Stimulated activated CD8-positive, alpha-beta memory T cell treated with anti-CD3 and anti-CD28 coated beads, Interleukin-7, amount 100 ng/mL, for 1 hour (primary cell): Measurements from ENCODE around the gene PRRC1.
"Not testable (repeated sequence)": the region's sequence is repeated elsewhere in the genome, so short reads cannot be mapped to it uniquely, and the experiment has no call there.

Experiments
- DNase-seq, 2 donors: peaks; one replicate each; pipeline ENCODE4 v3.0.0-alpha.2; 2020; ENCODE audit warnings: low read depth in 2 of 2

Gene PRRC1

DNA sequence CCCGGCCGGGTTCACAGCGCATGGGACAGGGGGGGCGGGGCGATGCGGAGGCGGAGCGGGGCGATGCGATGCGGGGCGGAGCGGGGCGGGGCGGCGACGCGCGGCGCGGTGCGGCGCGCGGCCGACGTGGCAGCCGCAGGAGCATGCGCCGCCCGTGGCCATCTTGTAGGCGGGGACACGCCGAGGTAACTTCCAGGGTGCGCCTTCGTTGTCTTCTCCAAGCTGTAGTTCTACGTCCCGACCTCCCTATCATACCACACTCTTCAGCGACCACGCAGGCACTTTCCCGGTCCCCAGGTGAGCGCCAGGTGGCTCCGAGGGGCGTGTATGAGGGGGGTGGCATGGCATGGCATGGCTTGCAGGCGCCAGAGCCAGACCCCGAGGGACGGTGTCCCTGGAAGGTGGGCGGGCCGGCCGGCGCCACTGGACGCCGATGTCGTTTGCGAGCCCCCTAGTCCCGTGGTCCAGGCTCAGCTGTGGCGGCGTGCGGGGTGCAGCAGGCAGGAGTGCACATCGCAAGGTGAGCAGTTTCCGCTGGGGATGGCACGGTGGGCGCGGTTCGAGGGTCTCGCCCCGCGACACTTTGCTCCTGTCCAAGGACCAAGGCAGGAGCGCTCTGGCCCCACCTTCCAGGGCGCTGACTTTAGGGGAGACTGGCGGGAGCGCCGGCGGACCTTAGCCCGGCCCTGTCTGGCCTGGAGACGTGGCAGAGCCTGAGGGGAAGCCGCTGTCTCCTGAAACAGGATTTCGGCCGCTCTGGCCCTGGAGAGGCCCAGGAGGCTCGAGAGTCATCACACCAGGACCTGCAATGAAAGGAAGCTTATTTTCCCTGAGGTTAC lies at the start of gene PRRC1:
PRRC1 (plus strand) TSS at position 161 of the 839 bp plus-strand sequence. CDS start 5,840 bp downstream, outside the sequence.
- DNase-seq: peak; percentile 52 to 56

DNA sequence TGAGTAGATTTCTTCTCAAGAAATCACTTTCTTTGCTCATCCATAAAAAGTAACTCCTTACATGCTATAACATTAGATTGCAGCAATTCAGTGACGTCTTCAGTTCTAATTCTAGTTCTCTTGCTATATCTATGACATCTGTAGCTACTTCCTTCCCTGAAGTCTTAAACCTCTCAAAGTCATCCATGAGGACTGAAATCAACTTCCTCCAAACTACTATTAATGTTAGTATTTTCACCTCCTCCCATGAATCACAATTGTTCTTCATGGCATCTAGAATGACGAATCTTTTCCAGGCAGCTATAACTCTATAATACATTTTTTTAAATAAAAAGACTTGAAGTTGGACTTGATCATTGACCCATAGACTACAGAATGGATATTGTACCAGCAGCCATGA lies 46.2 kb upstream of the PRRC1 start:
- no peak for DNase-seq

DNA sequence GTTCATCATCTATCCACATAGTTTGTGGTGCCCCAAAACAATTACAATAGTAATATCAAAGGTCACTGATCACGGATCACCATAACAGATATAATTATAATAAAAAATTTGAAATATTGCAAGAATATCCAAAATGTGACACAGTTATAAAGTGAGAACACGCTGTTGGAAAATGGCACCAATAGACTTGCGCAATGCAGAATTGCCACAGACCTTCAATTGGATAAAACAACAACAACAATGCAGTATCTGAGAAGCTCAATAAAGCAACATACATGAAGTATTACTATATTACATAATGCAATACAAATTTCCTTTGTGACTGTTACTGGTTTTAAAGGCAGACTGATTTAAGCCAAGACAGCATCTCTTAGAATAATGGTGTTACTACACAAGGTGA lies 44.7 kb upstream of the PRRC1 start:
- DNase-seq: no peak

DNA sequence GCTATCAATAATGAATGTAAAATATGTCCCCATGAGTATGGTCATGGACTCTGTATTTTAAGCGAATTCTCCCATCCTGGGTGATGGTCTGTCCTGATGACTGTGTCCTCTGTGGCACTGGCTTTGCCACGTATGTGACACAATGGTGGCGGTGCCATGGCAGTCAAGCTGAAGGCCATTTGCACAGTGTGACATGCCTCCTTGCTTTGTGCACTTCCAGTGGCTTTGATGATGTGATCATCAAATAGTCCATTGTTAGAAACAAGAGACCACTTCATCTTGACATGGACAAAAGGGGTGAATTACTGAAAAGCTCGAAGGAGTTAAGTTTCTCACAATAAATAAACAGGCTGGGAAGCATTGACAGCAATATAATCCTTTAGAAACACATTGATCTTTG lies 31.0 kb upstream of the PRRC1 start:
- no peak for DNase-seq

DNA sequence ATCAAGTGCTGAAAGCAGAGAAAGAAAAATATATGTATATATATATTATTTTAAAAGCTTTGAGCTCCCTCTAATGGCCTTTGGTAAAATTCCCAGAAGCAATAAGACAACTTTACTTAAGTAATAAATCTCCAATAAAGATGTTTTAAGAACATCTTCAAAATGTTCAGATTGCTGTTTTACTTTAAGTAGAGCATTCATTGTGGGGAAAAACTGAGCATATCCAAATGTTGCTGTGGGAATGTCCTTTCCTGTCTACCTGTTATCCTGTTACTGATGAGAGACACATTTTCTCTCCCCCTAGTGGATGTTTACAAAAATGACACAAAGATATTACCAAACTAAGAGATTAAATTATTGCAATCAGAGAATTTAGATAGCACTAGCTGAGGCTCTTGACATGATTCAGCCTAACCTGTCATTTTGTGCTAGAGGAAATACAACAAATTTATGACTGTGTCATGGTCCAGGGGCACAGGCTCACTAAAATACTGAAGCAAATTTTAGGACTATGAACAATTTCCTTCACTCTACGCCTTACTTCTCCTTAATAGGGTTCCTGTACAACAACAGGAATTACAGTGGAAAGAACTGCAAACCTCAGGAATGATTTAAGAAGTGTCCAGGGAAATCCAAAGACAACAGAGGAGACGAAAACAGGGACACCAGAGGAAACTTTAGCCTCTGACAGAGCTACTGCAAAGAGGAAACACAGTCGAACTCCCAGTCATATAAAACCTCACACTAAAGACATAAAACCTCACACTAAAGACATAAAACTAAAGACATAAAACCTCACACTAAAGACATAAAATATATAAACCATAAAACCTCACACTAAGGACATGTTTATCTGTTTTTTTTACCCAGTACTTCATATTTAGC lies 24.3 kb upstream of the PRRC1 start:
- no peak for DNase-seq

DNA sequence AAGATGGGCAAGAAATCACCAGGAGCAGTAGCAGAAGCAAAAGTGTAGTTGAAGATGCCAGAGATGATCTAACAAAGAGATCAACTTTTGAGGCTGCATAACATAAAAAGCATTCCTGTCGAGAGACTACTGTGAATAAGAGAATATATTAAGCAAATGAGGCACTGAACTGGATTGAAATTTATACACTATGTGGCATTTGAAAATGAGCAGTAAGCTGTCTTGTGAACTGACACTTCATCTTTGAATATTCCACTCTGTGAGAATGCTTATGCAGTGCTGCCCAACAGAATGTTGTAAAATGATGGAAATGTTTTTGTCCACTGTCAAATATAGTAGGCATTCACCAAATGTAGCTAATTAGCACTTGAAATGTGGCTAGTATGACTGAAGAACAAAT lies 18.9 kb upstream of the PRRC1 start:
- DNase-seq: no peak

DNA sequence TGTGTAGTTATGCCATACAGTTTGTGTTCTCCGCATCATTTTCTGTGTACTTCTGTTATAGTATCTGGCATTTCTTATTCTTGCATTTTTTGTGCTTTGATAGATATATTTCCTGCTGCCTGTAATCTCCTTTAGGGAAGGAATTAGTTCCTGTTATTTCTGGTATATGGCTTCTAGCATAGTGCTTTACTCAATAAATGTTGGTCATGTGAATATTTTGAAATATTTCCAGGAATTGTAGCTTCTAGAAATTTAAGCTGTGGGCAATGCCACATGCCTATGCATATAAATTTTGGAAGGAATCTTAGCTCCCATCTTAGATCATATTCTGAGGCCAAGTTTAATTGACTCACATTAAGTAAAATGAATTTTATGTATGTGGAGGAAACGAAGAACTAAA lies 11.5 kb upstream of the PRRC1 start:
- no peak for DNase-seq

DNA sequence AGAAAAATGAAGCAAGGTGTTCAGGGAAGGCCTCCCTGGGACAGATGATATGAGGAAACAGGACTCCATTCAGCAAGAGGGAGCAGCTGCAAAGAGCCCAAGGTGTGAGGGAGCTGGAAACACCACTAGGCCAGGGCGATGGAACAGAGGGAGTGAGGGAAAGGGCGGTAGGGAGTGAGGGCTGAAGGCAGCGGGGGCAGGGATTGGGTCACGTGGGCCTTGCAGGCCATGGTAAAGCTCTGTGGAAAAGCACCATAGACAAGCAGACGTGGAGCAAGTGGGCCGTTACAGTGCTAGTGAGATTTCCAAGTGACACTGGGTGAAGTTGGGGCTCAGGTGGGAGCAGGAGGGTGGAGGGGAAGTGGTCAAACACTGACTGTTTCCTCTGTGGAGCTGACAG lies 10.8 kb upstream of the PRRC1 start:
- no peak for DNase-seq

DNA sequence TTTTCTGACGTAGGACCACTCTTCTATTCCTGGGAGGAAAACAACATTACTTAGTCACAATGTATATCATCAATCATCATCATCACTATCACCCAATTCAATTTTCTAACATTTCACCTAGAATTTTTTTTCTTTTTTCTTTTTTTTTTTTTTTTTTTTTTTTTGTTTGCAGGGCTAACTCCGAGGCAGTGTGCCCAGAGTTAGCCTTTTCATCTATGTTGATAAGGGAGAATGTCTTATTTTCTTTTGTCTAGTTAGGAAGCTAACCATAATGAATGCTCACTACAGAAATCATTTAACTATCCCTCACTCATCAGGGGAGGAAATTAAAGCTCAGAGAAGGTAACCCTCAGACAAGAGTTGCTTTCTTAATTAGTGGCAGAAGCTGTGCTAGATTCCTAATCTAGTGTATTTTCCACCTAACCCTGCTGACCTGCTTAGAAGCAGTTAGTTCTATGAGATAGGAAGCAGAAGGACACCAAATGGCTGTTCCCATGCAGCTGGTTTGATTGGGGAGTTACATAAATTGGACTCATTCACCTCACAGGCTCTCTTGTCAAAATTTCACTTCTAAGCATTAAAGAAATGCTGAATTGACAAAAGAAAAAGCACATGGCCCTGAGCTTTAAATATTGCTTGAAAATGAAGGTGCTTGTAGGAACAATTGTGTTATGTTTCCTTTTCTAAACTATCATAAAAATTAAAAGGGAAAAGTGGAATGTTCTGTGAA lies 8.6 kb upstream of the PRRC1 start:
- no peak for DNase-seq

DNA sequence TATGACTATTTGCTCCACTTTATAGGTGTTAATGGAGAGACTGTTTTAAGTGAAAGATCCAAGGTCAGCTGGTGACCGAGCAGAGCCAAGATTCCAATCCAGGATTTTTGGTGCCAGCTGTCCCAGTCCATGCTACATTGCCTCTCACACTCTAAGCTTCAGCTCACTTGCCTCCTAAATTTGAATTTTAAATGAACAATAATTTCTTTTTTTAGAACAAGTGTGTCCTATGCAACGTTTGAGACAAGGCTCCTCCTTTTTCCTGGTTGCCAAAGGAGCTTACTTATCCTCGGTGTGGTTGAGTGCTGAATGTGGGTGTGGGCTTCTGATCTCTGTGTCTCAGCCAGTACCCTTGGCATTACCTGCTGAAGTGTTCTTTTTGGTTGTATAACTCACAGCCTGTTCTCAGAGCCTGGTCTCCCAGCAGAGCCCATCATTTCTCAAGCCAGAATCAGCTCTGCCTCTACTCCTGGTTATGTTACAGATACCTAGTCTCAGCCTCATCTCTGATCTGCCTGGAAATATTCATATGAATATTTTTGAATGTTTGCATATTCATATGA lies 4.0 kb upstream of the PRRC1 start:
- DNase-seq: no peak

DNA sequence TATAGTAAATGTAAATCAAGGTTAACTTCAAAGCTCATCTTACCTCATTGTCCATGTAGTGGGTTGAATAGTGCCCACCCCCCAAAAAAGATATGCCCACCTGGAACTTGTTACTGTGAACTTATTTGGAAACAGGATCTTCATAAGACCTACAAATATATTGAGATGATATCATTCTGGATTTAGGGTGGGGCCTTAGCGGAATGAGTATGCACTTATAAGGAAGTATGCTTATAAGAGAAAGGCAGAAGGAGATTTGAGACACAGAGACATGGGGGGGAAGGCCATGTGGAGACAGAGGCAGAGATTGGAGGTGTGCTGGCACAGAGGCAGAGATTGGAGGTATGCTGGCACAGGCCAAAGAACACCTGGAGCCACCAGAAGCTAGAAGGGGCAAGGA lies 2.6 kb upstream of the PRRC1 start:
- DNase-seq: no peak

DNA sequence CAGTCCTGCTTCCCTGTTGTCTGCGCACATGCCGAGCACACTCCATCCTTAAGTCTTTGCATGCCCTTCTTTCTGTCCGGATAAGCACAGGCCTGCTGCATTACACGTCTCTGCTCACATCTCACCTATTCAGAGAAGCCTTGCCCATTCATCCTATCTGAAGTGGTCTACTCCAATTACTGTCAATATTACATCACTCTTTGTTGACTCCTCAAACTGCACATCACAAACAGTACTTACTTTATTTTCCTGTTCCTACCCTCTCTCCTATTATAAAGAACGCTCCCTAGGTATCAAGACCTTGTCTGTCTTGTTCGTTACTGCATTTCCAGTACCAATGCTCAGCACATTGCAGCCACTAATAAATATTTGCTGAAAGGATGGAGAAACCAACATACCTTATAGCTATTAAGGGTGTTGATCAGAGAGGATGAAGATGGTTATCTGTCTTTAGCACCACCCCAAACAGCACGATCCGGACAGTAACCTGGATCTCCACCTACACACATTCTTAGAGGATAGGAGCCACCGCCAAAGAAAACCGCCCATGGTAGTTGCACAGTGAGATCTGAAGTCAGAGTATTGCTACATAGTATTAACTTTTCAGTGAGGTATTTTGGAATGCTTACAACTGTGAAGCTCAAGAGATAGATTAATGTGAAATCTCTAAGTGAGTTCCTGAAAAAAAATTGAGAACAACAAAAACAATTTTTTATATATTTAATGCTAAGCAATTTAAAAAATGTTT lies 1.6 kb upstream of the PRRC1 start:
- DNase-seq: no peak

DNA sequence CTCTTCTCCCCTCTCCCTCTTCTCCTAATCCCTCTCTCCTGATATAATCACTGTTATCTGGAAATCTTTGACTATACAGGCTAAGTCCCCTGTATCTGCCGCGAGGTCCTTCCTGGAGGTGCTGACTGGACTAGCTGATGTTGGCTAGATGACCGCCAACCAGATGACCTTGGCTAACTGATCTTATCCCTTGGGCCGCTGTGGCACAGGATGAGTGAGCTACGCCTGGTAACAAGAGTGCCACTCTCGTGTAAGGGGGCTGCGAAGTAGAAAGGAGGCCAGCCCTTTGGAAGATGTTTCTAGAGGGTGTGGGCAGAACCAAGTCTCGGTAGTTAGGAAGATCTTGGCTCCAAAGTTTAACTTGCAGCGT lies 345 bp upstream of the PRRC1 start:
- no peak for DNase-seq

DNA sequence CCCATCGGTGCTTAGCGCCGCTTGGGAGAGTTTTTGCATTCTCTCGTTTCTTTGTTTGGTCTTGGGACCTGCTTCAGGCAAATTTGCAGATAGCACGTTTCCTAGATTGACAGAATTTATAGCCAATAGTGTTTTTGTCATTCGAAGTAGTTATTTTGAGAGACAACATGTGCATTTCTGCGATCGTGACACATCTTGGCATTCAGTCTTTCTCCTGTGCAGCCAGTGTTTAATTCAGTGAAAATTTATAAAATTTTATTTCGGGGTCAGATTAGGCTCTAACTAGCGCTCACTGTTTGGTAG lies 830 bp downstream of the PRRC1 start:
- DNase-seq: no peak

DNA sequence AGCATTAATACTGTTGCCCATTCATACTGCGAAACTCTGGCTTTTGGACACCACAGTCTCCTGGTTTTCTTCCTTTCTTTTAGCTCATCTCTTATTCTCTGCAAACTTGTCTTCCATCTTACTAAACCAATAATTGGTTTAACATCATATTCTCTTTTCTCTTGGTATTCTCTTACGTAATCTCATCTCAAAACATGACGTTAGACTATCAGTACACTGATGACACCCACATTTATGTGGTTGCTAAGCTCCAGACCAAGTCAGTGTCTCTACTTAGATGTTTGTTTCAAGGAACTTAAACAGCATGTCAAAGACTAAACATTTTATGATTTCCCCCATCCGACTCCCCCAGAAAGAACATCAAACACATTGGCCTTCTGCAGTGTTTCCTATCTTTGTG lies 2.1 kb downstream of the PRRC1 start:
- DNase-seq: no peak

DNA sequence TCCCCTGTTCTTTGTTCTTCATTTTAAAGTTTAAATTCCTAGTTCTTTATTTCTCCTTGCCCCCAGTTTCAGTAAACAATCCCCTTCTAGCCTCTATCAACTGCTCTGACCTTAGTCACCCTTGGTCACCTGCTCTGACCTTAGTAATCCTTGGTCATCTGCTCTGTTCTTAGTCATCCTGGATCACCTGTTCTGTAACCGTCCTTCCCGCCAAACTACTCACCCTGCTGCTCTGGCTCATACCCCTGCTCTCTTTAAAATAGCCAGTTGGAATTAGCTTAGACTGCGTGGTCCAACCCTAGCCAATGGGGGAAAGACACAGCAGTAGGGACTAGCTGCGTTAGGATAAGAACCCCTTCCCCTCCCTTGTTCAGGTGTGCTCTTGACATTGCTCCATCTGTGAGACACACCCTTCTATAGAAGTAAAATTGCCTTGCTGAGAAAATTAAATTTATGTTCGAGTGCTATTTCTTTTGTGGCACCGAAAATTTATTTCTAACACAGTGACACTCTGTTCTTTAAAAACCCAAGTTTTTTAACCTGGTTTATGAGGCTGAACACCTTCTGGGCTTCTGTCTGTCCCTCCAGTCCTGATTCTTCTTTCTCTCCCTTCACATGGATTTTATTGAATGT lies 3.8 kb downstream of the PRRC1 start:
- DNase-seq: no peak

DNA sequence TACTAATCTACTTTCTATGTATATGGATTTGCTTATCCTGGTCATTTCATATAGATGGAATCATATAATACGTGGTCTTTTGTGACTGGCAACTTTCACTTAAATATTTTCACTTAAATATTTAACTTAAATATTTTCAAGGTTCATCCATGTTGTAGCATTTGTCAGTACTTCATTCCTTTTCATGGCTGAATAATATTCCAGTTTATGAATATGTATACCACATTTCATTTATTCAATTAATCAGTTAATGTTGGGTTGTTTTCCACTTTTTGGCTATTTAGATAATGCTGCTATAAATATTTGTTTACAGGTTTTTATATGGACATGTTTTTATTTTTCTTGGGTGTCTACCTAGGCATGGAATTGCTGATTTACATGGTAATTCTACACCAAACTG lies 7.7 kb downstream of the PRRC1 start:
- DNase-seq: no peak

DNA sequence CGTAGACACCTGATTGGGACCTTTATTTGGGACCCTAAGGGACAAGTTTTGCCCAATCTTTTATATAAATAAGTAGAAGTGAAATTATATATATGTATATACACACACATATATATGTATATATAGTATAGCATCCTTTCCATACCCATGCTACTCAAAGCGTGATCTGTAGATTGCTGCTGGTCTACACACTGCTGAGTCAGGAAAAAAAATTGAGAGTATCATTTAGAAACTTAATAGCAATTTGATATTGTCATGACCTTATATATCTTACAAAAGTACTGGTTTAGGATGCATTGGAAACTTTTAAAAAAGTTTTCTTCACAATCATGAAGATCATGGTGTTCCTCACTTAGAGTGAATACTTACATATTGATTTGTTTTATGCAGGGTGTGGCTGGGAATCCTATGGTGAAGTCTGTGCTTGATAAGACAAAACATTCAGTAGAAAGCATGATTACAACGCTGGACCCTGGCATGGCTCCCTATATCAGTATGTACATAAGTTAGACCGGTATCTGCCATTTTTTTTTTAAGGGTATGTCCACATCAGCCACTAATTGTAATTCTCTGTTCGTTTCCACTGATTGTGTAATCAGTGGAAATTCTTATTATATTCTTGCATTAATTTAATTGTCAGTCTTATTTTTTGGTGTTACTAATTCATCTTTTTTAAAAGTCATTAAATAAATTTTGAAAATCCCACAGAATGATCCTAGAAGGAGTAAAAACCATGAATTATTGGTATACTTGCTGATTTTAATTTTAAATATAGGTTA lies 12.7 kb downstream of the PRRC1 start:
- no peak for DNase-seq

DNA sequence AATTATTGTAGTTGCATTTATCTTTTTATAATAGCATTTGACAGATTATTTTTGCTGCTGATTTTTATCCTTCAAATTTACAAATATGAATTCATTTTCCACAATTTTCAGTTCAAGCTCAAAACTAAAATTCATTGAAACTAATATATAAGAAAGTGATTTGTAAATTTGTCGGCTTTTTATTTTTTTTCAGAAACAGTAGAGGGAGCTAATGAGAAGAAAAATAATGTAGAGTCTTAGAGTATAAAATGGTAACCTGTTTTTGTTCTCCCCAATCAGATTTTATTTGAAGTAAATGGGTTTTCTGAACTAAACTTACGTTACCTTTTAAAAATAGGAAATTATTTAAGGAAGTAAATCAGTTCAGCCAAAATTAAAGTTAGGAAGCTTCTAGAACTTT lies 19.2 kb downstream of the PRRC1 start:
- DNase-seq: no peak

DNA sequence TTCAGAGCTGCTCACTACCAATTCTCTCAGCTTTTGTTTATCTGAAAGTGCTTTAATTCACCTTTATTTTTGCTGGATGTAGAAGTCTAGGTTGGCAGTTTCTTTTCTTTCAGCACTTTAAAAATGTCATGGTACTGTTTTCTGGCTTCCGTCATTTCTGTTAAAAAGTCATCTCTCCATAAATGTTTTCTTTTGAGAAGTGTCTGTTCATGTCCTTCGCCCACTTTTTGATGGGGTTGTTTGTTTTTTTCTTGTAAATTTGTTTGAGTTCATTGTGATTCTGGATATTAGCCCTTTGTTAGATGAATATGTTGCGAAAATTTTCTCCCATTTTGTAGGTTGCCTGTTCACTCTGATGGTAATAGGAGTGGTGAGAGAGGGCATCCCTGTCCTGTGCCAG lies 23.1 kb downstream of the PRRC1 start:
- not testable (repeated sequence) for DNase-seq
